HepG2 (cell line): ENCODE data around the gene RUNX3. TPM values are rescaled to one million over a fixed set of nuclear protein-coding genes. Genes with fewer than 3 reads are reported as not detected.
A peak's percentile ranks its signal among the peaks of the same experiment; 100 is the strongest.

Source experiments
- ATAC-seq: fragments of 200-7000 bp; cut with Tn5 transposase; 3 replicates; pipeline ENCODE4 v1.9.1; 2020; ENCODE audit warnings: mild to moderate bottlenecking, moderate library complexity
- BruUV-seq: library from RNA; stranded (reverse); fragments of 400-500 nt; replicated peaks from 2 replicates; lab custom pipeline; 2021; lab: Mats Ljungman, UMichigan
- CTCF ChIA-PET: fragments of 300-600 bp; formaldehyde crosslinking; extraction: SDS; loops from one replicate; lab custom pipeline; 2021; ENCODE audit warnings: low total read pairs, inconsistent platforms, low intra/inter-chr PET ratio; lab: Yijun Ruan, JAX
- POLR2A ChIA-PET: fragments of 350-600 bp; sonication (Branson Sonifier 250); formaldehyde crosslinking; loops from one replicate; lab custom pipeline; 2020; ENCODE audit warnings: antibody characterized with exemption, inconsistent platforms; lab: Yijun Ruan, JAX
- DNase-seq: peaks from one replicate; pipeline ENCODE4 v3.0.0-alpha.2; 2015; ENCODE audit warnings: low spot score
- FAIRE-seq: peaks from 3 replicates; lab custom pipeline; 2011; peaks lifted over from hg19 to GRCh38; lab: Jason Lieb, UNC
- H2AFZ ChIP-seq: one replicate; pipeline ENCODE4 v1.6.1; 2011; ENCODE audit warnings: low read length, inconsistent platforms
- H3K27ac ChIP-seq: fragments of 300-600 bp; 3 replicates; pipeline ENCODE4 v1.8.0; 2011; ENCODE audit warnings: mixed run types, mild to moderate bottlenecking, mixed read lengths, low read length, inconsistent platforms; ENCODE audit not compliant: insufficient read depth; ENCODE audit errors: extremely low read length
- H3K27me3 ChIP-seq, 2 experiments: fragments of 200-600 bp in 1 of 2; 2 replicates in 1 of 2; 3 replicates in 1 of 2; pipeline versions ENCODE4 v1.6.0 to v1.8.0; 2011; ENCODE audit warnings: low read length in 2 of 2, mild to moderate bottlenecking in 2 of 2, moderate library complexity in 2 of 2, inconsistent platforms in 1 of 2; ENCODE audit not compliant: insufficient read depth in 2 of 2, control insufficient read depth in 1 of 2
- H3K36me3 ChIP-seq, 2 experiments: fragments of 200-600 bp in 1 of 2; replicated peaks in 1 of 2; 2 replicates in 1 of 2; 3 replicates in 1 of 2; pipeline versions ENCODE4 v1.5.1 to v1.8.0; 2011; ENCODE audit warnings: low read length in 2 of 2, inconsistent platforms in 1 of 2; ENCODE audit not compliant: insufficient read depth in 2 of 2, control insufficient read depth in 1 of 2
- H3K4me1 ChIP-seq: 2 replicates; pipeline ENCODE4 v1.5.1; 2012; ENCODE audit warnings: low read length, inconsistent platforms; ENCODE audit not compliant: insufficient read depth
- H3K4me2 ChIP-seq: 2 replicates; pipeline ENCODE4 v1.6.0; 2011; ENCODE audit warnings: low read depth, low read length, inconsistent platforms
- H3K4me3 ChIP-seq, 3 experiments: fragments of 200-600 bp in 1 of 3; sonication (generic), shearing (Covaris generic) in 1 of 3; replicated peaks in 1 of 3; 2 replicates each; pipeline ENCODE4 v1.5.1; 2011 to 2016; ENCODE audit warnings: low read length in 3 of 3, inconsistent platforms in 2 of 3, low read depth in 2 of 3, mild to moderate bottlenecking in 2 of 3, control low read depth in 1 of 3, mixed read lengths in 1 of 3; ENCODE audit not compliant: insufficient read depth in 1 of 3
- H3K79me2 ChIP-seq: one replicate; pipeline ENCODE4 v1.6.1; 2011; ENCODE audit warnings: low read length, inconsistent platforms; ENCODE audit not compliant: insufficient read depth
- H3K9ac ChIP-seq: 2 replicates; pipeline ENCODE4 v1.6.0; 2011; ENCODE audit warnings: mild to moderate bottlenecking, low read depth, low read length, inconsistent platforms; ENCODE audit not compliant: insufficient read depth
- H3K9me3 ChIP-seq: 2 replicates; pipeline ENCODE4 v1.5.1; 2012; ENCODE audit warnings: mild to moderate bottlenecking, low read length
- H4K20me1 ChIP-seq: 2 replicates; pipeline ENCODE4 v1.6.0; 2011; ENCODE audit warnings: inconsistent platforms, mild to moderate bottlenecking, low read length, moderate library complexity; ENCODE audit not compliant: insufficient read depth
- CTCF ChIP-seq: sonication (generic); formaldehyde crosslinking; IDR thresholded peaks from 2 replicates; pipeline ENCODE4 v1.5.0; 2020; ENCODE audit warnings: mild to moderate bottlenecking, missing genetic modification reagents, moderate library complexity
- EEA1 ChIP-seq: sonication (generic); formaldehyde crosslinking; IDR thresholded peaks from 2 replicates; pipeline ENCODE4 v1.5.1; 2020; ENCODE audit warnings: mild to moderate bottlenecking, missing genetic modification reagents, borderline replicate concordance
- UBTF ChIP-seq: sonication (generic); formaldehyde crosslinking; IDR thresholded peaks from 2 replicates; pipeline ENCODE4 v1.4.0; 2020; ENCODE audit warnings: mild to moderate bottlenecking, missing genetic modification reagents
- ZFP36L1 ChIP-seq: sonication (generic); formaldehyde crosslinking; IDR thresholded peaks from 2 replicates; pipeline ENCODE4 v1.8.0; 2022; ENCODE audit warnings: mild to moderate bottlenecking, missing genetic modification reagents, moderate library complexity
- WGBS: methylation state at CpG from one replicate; pipeline ENCODE4 v1.1.6; 2017; ENCODE audit warnings: low lambda C conversion rate; 5-methylcytosine and 5-hydroxymethylcytosine counted together
- in situ Hi-C: cut with HindIII; loops from 2 replicates; pipeline ENCODE4 v1.10.0; 2017; ENCODE audit warnings: low pct_unique_long_range_greater_than_20kb; ENCODE audit not compliant: extremely low pct_ligation_motif_present
- intact Hi-C: fragments of 100-400 bp; cut with micrococcal nuclease; formaldehyde crosslinking; loops from one replicate; pipeline ENCODE4 v1.10.0; 2022; ENCODE audit not compliant: unreplicated experiment
- polyA plus RNA-seq, 8 experiments: library from polyadenylated mRNA; depleted of rRNA in 3 of 8; stranded (reverse) in 7 of 8; unstranded in 1 of 8; fragments of >200 nt; fragmentation: Illumina TruSeq in 4 of 8; extraction: Trizol in 4 of 8; gene quantifications; 2 replicates each; pipeline versions ENCODE4 v1.2.1 to v1.2.3, GENCODE V29; 2011 to 2016; ENCODE audit warnings: low read depth in 4 of 8, missing spikeins in 1 of 8, mixed read lengths in 1 of 8; ENCODE audit not compliant: insufficient read depth in 1 of 8
- total RNA-seq, 5 experiments: library from RNA; depleted of rRNA; stranded (reverse); fragments of >200 nt; fragmentation: Illumina TruSeq; extraction: Trizol; gene quantifications; 2 replicates each; pipeline ENCODE4 v1.2.3, GENCODE V29; 2016; ENCODE audit warnings: low read depth in 1 of 5

The RUNX3 gene
- total and polyA plus RNA-seq, 2 of the 13 experiments (the other 11 are each of a cell fraction or from before 2014, with no cell fraction given), result 0.04 to 0.22 TPM

GRCh38 chr1:24970399-24970753 lies 40.3 kb upstream of the RUNX3 start:
- intact Hi-C loops, result loop anchor here (2.0 kb wide), 1 partner anchor 62 kb away; no protein-coding TSS in a partner anchor
- Histone ChIP-seq H3K27ac (no peak overlapping the region), H2AFZ (no peak overlapping the region), H3K4me1 (peaks cover 8% of the 10 kb centered on the region; the same call in 1 of the 2 replicates), H3K4me3 (no peak overlapping the region), H3K36me3 (no peaks in the 10 kb centered on the region), H3K9ac (no peak overlapping the region), H3K4me2 (0 out of 2 replicates have a peak overlapping the region, but pooled peaks have one; percentile 13), H3K79me2 (no peaks in the 10 kb centered on the region), H3K9me3 (peaks cover 8% of the 10 kb centered on the region), H3K27me3 (peaks cover 2 to 25% of the 10 kb centered on the region in 2 experiments; a peak in 1 of 5 replicates), H4K20me1 (no peaks in the 10 kb centered on the region)
- in situ Hi-C loops, result no loop called here
- ATAC-seq (peak; percentile 88), DNase-seq (peak; percentile 28), FAIRE-seq (no peak)
- CTCF ChIA-PET, result no interaction called here
- BruUV-seq, result no TSS peak
- WGBS, result 17% methylated on average over 6 of the region's 13 CpGs
- peak; percentile 61 for TF ChIP-seq UBTF (CRISPR knock-in tag)
- TF ChIP-seq ZFP36L1 (CRISPR knock-in tag), result no peak
- TF ChIP-seq EEA1 (CRISPR knock-in tag), result 0 out of 2 replicates have a peak, but pooled peaks have one; percentile 42
- TF ChIP-seq CTCF, result peak; percentile 31; the same call in 1 of the 2 replicates
- POLR2A ChIA-PET, result no interaction called here
